Calu3 (cell line): ENCODE results near the gene GUCD1. TPM values are rescaled to one million over a fixed set of nuclear protein-coding genes. Genes with fewer than 3 reads are reported as not detected.
A peak's percentile ranks its signal among the peaks of the same experiment; 100 is the strongest.

Source experiments
- BruUV-seq: library from RNA; stranded (reverse); fragments of 400-500 nt; replicated peaks from 2 replicates; lab custom pipeline; 2021; lab: Mats Ljungman, UMichigan
- CTCF ChIA-PET: fragments of 300-600 bp; sonication (Branson Sonifier 250); formaldehyde crosslinking; loops from one replicate; lab custom pipeline; 2022; ENCODE audit warnings: antibody characterized with exemption; lab: Charles Lee
- DNase-seq: peaks from one replicate; pipeline ENCODE4 v3.0.0; 2022
- H3K27ac Mint-ChIP-seq: one replicate; pipeline ENCODE4 v1.8.0; 2022; ENCODE audit warnings: mixed read lengths; ENCODE audit not compliant: unreplicated experiment
- H3K27me3 Mint-ChIP-seq: one replicate; pipeline ENCODE4 v1.8.0; 2022; ENCODE audit warnings: mixed read lengths; ENCODE audit not compliant: unreplicated experiment
- H3K36me3 Mint-ChIP-seq: one replicate; pipeline ENCODE4 v1.8.0; 2022; ENCODE audit warnings: mild to moderate bottlenecking, moderate library complexity, mixed read lengths; ENCODE audit not compliant: insufficient read depth, unreplicated experiment
- H3K4me1 Mint-ChIP-seq: one replicate; pipeline ENCODE4 v1.8.0; 2022; ENCODE audit warnings: mild to moderate bottlenecking, low read depth, mixed read lengths; ENCODE audit not compliant: unreplicated experiment
- H3K4me3 Mint-ChIP-seq: one replicate; pipeline ENCODE4 v1.8.0; 2022; ENCODE audit warnings: mild to moderate bottlenecking, low read depth, moderate library complexity, mixed read lengths; ENCODE audit not compliant: unreplicated experiment
- H3K9me3 Mint-ChIP-seq: one replicate; pipeline ENCODE4 v1.8.0; 2022; ENCODE audit warnings: low read depth, mixed read lengths; ENCODE audit not compliant: unreplicated experiment
- intact Hi-C: fragments of 100-400 bp; cut with micrococcal nuclease; formaldehyde crosslinking; loops from one replicate; pipeline ENCODE4 v1.10.0; 2022; ENCODE audit not compliant: unreplicated experiment
- total RNA-seq: library from RNA; stranded (reverse); gene quantifications from 2 replicates; pipeline ENCODE4 v1.2.3, GENCODE V29; 2022
- TF ChIP-seq, protein P1 (sequence below): fragments of 200-600 bp; IDR thresholded peaks from one replicate; pipeline ENCODE4 v1.8.0; 2022; ENCODE audit warnings: antibody characterized with exemption; ENCODE audit not compliant: unreplicated experiment

The GUCD1 gene
- total RNA-seq, 1 experiment from 2014 or later: 130 TPM

DNA sequence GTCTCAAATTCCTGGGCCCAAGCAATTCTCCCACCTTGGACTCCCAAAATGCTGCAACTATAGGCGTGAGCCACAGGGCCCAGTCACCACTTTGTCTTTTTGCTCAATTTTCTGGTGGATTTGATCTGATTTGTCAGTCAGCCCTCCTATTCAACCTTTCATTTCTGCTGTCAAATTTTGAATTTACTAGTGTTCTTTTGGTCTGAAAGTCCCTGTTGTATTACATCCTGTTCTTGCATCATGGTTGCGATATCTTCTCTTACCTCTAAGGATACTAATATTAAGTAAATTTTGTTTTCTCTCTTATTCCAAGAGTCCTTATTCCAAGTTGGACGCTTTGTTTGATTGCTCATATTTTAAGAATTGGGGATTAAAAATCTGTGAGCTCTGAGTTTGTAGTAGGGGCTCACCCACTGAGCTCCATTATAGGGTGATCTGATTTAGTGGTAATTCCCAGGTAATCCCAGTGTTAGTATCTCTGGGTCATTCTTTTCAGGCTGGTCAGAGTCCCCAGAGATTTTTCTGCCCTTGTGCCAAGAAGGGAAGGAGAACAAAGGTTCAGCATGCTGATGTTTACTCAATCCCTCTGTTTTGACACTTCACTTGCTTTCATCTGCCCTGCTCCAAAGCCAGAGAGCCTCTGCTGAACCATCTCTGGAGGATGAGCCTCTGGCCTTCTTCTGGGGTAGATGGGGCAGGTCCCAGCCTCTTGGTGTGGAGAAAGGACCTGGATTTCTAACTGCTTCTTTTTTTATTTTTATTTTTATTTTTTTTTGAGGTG, 49.8 kb downstream of the GUCD1 start:
- H3K4me1 Mint-ChIP-seq: peaks cover 31% of the 10 kb centered on the region
- H3K9me3 Mint-ChIP-seq: no peaks in the 10 kb centered on the region
- intact Hi-C loops: no loop called here
- CTCF ChIA-PET: interaction anchor here (0.6 to 0.9 kb wide), 3 partner anchors 19 to 50 kb away, joined by 3 to 5 read pairs (median 3); no protein-coding TSS in a partner anchor
- BruUV-seq: no TSS peak
- H3K27me3 Mint-ChIP-seq: peaks cover 35% of the 10 kb centered on the region
- TF ChIP-seq, protein P1, sequence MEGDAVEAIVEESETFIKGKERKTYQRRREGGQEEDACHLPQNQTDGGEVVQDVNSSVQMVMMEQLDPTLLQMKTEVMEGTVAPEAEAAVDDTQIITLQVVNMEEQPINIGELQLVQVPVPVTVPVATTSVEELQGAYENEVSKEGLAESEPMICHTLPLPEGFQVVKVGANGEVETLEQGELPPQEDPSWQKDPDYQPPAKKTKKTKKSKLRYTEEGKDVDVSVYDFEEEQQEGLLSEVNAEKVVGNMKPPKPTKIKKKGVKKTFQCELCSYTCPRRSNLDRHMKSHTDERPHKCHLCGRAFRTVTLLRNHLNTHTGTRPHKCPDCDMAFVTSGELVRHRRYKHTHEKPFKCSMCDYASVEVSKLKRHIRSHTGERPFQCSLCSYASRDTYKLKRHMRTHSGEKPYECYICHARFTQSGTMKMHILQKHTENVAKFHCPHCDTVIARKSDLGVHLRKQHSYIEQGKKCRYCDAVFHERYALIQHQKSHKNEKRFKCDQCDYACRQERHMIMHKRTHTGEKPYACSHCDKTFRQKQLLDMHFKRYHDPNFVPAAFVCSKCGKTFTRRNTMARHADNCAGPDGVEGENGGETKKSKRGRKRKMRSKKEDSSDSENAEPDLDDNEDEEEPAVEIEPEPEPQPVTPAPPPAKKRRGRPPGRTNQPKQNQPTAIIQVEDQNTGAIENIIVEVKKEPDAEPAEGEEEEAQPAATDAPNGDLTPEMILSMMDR: no peak
- no peak for DNase-seq
- H3K36me3 Mint-ChIP-seq: peaks cover 3% of the 10 kb centered on the region
- no peak overlapping the region for H3K27ac Mint-ChIP-seq
- H3K4me3 Mint-ChIP-seq: no peak overlapping the region

DNA sequence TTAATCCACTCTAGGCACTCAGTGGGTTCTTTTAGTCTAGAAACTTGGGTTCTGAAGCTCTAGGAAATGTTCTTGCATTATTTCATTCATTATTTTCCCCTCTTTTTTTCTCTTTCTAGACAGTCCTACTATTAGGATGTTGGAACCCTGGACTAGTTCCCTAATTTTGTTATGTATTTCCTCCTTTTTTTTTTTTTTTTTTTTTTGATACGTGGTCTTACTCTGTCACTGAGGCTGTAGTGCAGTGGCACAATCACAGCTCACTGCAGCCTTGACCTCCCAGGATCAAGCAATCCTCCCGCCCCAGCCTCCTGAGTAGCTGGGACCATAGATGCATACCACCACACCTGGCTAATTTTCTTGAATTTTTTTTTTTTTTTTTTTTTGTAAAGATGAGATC, 50.4 kb downstream of the GUCD1 start:
- H3K9me3 Mint-ChIP-seq: no peaks in the 10 kb centered on the region
- TF ChIP-seq, protein P1: no peak
- peaks cover 3% of the 10 kb centered on the region for H3K36me3 Mint-ChIP-seq
- BruUV-seq: no TSS peak
- CTCF ChIA-PET: interaction anchor here (0.6 to 2.7 kb wide), 4 partner anchors 19 to 83 kb away, joined by 3 to 9 read pairs (median 4); no protein-coding TSS in a partner anchor
- intact Hi-C loops: no loop called here
- no peak for DNase-seq
- peaks cover 31% of the 10 kb centered on the region for H3K4me1 Mint-ChIP-seq
- H3K27me3 Mint-ChIP-seq: peaks cover 40% of the 10 kb centered on the region
- H3K4me3 Mint-ChIP-seq: no peak overlapping the region
- H3K27ac Mint-ChIP-seq: no peak overlapping the region

DNA sequence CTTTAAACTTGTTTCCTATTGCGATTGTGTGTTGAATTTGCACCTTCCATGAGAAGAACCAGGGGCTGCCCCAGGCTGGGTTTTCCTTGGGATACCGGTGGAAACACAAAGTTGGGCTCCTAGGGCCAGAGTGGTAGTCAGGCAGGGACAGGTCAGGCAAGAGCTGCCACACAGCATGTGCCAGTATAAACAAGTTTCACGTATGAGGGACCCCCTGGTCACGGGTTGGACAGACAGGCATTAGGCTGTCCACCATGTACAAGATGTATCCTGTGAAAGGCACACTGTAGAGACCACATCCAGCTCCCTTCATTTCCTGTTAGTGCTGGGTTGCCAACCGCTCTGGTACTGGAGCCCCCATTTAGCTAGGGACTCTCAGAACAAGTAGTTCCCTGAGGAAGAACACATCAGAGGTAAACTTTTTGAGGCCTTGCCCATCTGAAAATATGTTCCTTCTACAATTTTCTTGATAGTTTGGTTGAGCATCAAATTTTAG, 51.0 kb downstream of the GUCD1 start:
- Mint-ChIP-seq H3K27ac (no peak overlapping the region), H3K27me3 (peaks cover 40% of the 10 kb centered on the region), H3K36me3 (peaks cover 3% of the 10 kb centered on the region), H3K4me1 (peaks cover 31% of the 10 kb centered on the region), H3K4me3 (no peak overlapping the region), H3K9me3 (no peaks in the 10 kb centered on the region)
- no peak for DNase-seq
- intact Hi-C loops: loop anchor here (1.0 kb wide), 1 partner anchor 83 kb away; no protein-coding TSS in a partner anchor
- TF ChIP-seq, protein P1: no peak
- no TSS peak for BruUV-seq
- CTCF ChIA-PET: interaction anchor here (0.9 to 2.7 kb wide), 2 partner anchors 18 to 82 kb away, joined by 3 to 9 read pairs; no protein-coding TSS in a partner anchor

DNA sequence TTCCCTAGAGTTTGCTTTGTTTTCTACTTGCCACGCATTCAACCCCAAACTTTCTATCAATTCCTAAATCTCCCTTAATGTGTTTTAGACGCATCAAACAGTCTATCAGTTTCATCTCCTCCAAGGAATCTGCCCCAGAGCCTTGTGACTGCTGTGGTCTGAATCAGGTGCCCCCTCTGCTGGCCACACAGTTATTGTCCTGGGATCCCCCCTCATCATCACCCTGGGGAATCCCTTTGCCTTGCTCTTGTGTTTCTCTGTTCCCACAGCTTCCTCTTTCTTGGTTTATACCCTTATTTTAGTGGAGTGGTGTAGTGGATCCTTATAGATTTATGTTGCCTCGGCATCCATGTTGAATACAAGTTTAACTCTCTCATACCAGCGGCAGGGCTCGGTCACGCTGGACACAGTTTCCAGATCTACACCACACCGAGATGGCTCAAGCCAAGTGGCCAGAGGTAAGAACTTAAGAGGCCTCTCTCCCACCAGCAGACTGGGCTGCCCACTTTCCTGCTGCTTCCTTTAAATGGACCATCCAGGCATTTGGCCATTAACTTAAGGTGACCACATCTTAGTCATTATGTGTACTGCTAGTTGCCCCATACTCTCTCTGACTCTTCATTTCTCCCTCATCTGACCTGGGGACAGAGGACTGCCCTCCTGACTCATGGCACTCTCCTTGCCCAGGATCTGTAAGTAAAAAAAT, 51.6 kb downstream of the GUCD1 start:
- intact Hi-C loops: loop anchor here (1.0 kb wide), 1 partner anchor 82 kb away; no protein-coding TSS in a partner anchor
- CTCF ChIA-PET: interaction anchor here (0.8 to 2.7 kb wide), 3 partner anchors 21 to 81 kb away, joined by 3 to 9 read pairs (median 3); no protein-coding TSS in a partner anchor
- TF ChIP-seq, protein P1: peak; percentile 68
- H3K27ac Mint-ChIP-seq: no peak overlapping the region
- no TSS peak for BruUV-seq
- H3K27me3 Mint-ChIP-seq: peaks cover 41% of the 10 kb centered on the region
- no peak overlapping the region for H3K4me3 Mint-ChIP-seq
- H3K4me1 Mint-ChIP-seq: peaks cover 31% of the 10 kb centered on the region
- no peaks in the 10 kb centered on the region for H3K9me3 Mint-ChIP-seq
- peak; percentile 76 for DNase-seq
- H3K36me3 Mint-ChIP-seq: peaks cover 3% of the 10 kb centered on the region
